ENCODE results near the gene MICB.

The MICB gene

DNA sequence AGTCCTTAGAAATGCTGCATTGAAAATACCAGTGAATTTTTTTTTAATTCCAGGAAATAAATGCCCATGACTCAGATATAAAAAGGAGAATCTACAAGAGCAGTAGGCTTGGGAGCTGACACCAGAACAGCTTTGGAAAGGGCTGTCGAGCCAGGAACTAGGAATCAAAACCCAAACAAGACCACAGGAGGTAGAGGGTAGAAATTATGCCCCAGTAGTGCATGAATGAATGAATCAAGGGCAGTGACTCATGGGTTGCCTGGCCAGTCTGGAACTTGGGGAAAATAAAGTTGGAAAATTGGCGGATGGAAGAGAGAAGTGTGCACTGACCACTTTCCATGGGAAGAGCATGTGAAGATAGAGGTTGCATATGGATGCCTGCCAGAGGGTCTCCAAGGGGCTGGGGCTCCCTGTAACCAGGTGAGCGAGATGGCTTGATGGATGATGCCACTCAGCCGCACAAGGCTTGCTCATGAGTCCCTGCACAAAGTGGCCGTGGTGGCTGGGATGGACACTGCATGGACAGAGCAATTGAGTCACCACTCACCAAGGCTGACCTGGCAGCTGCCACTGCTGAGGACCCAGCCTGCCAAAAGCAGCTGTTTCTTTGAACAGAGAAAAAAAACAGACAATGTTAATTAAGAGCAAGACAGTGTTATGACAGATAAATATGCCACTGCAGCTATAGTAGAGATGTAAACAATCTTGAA lies 15.7 kb downstream of the MICB start:
- peaks cover 1% of the 10 kb centered on the region for H3K4me1 Mint-ChIP-seq (ENCODE audit: low read depth)
- no peak overlapping the region for H3K27ac Mint-ChIP-seq
- no peaks in the 10 kb centered on the region for H3K9me3 Mint-ChIP-seq
- H3K4me3 Mint-ChIP-seq = no peak overlapping the region
- peaks cover 3% of the 10 kb centered on the region for H3K27me3 Mint-ChIP-seq (ENCODE audit: low read depth)
- peaks cover 15% of the 10 kb centered on the region for H3K36me3 Mint-ChIP-seq (ENCODE audit: low read depth)

DNA sequence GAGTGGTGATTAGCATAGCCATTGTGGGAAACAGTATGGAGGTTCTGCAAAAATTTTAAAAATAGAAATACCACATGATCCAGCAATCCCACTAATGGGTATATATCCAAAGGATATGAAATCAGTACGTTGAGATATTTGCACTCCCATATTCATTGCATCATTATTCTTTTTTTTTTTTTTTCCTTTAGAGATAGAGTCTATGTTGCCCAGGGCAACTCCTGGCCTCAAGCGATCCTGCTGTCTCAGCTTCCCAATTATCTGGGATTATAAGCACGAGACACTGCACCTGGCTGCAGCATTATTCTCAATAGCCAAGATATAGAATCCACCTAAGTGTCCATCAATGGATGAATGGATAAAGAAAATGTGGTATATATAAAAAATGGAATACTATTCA lies 23.9 kb downstream of the MICB start:
- Mint-ChIP-seq H3K4me3 (no peak overlapping the region), H3K9me3 (no peaks in the 10 kb centered on the region), H3K27me3 (ENCODE audit: low read depth) (peaks cover 29% of the 10 kb centered on the region), H3K27ac (no peak overlapping the region), H3K4me1 (ENCODE audit: low read depth) (peaks cover 1% of the 10 kb centered on the region), H3K36me3 (ENCODE audit: low read depth) (no peaks in the 10 kb centered on the region)

- peaks cover 9% of the 10 kb centered on the region for H3K36me3 Mint-ChIP-seq (ENCODE audit: low read depth)
- no peak overlapping the region for H3K27ac Mint-ChIP-seq
- H3K9me3 Mint-ChIP-seq = no peaks in the 10 kb centered on the region
- peaks cover 1% of the 10 kb centered on the region for H3K4me1 Mint-ChIP-seq (ENCODE audit: low read depth)
- H3K27me3 Mint-ChIP-seq (ENCODE audit: low read depth) = peaks cover 19% of the 10 kb centered on the region
- H3K4me3 Mint-ChIP-seq = no peak overlapping the region
These were observed 27.6 kb downstream of the MICB start for GRCh38 chr6:31525553-31525931.

GRCh38 chr6:31525932-31526591 lies 28.1 kb downstream of the MICB start:
- Mint-ChIP-seq H3K4me3 (no peak overlapping the region), H3K36me3 (ENCODE audit: low read depth) (peaks cover 12% of the 10 kb centered on the region), H3K9me3 (no peaks in the 10 kb centered on the region), H3K27me3 (ENCODE audit: low read depth) (peaks cover 16% of the 10 kb centered on the region), H3K4me1 (ENCODE audit: low read depth) (peaks cover 1% of the 10 kb centered on the region), H3K27ac (no peak overlapping the region)

DNA sequence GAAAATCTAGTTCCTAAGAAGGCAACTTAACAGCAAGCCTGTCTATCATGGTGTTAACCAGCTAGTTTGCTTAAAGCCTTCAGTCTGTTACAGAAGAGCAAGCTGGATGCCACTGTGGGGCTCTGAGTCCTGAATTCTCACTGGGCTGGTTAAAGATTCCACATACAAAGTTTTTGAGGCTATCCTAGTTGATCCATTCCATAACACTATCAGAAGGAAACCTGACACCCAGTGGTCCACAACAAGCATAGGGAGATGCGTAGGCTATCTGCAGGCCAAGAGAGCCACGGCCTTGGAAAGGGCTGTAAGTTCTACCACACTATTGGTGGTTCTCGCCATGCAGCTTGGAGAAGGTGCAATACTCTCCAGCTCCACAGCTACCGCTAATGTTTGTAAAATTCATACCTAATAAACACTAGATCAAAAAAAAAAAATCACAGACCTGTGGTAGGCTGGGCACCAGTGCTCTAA lies 30.4 kb downstream of the MICB start:
- Mint-ChIP-seq H3K9me3 (no peaks in the 10 kb centered on the region), H3K4me1 (ENCODE audit: low read depth) (peaks cover 5% of the 10 kb centered on the region), H3K4me3 (no peak overlapping the region), H3K36me3 (ENCODE audit: low read depth) (peaks cover 26% of the 10 kb centered on the region), H3K27me3 (ENCODE audit: low read depth) (no peaks in the 10 kb centered on the region), H3K27ac (no peak overlapping the region)

DNA sequence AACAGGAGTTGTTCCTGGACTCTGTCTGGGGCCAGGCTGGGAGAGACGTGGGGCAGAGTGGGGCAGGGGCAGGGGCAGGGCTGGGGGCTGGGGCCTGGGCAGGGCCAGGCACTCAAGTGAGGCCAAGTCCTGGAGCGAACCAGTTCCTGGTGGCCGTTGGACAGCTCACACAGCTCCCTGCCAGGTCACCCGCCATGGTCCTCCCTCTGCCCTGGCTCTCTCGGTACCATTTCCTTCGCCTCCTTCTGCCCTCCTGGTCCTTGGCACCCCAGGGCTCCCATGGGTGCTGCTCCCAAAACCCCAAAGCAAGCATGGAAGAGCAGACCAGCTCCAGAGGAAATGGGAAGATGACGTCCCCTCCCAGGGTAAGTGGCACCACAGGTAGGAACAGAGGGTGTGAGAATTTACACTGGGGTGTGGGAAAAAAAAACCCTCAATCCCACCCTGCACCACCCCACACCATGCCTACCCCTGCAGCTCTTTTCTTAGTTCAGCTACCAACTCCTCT lies 30.9 kb downstream of the MICB start, which contains the start of gene MCCD1:
Gene MCCD1 (plus strand): TSS at position 142 of the 508 bp plus-strand sequence. CDS start 53 bp downstream, at position 195.
- Mint-ChIP-seq H3K36me3 (ENCODE audit: low read depth) (peaks cover 29% of the 10 kb centered on the region), H3K4me1 (ENCODE audit: low read depth) (peaks cover 6% of the 10 kb centered on the region), H3K4me3 (no peak within 1 kb of the TSS), H3K9me3 (no peaks in the 10 kb centered on the region), H3K27ac (no peak within 1 kb of the TSS), H3K27me3 (ENCODE audit: low read depth) (no peaks in the 10 kb centered on the region)

GRCh38 chr6:31529329-31530150 lies 31.6 kb downstream of the MICB start:
- H3K27ac Mint-ChIP-seq = no peak overlapping the region
- H3K4me1 Mint-ChIP-seq (ENCODE audit: low read depth) = peaks cover 6% of the 10 kb centered on the region
- peaks cover 33% of the 10 kb centered on the region for H3K36me3 Mint-ChIP-seq (ENCODE audit: low read depth)
- H3K27me3 Mint-ChIP-seq (ENCODE audit: low read depth) = no peaks in the 10 kb centered on the region
- no peaks in the 10 kb centered on the region for H3K9me3 Mint-ChIP-seq
- no peak overlapping the region for H3K4me3 Mint-ChIP-seq

- Mint-ChIP-seq H3K4me3 (no peak overlapping the region), H3K27ac (no peak overlapping the region), H3K4me1 (ENCODE audit: low read depth) (peaks cover 9% of the 10 kb centered on the region), H3K27me3 (ENCODE audit: low read depth) (no peaks in the 10 kb centered on the region), H3K36me3 (ENCODE audit: low read depth) (peaks cover 44% of the 10 kb centered on the region), H3K9me3 (no peaks in the 10 kb centered on the region)
These were observed 32.7 kb downstream of the MICB start for GRCh38 chr6:31530659-31531058.

GRCh38 chr6:31531162-31531561 lies 33.2 kb downstream of the MICB start:
- H3K27me3 Mint-ChIP-seq (ENCODE audit: low read depth) = no peaks in the 10 kb centered on the region
- no peak overlapping the region for H3K4me3 Mint-ChIP-seq
- H3K27ac Mint-ChIP-seq = no peak overlapping the region

GRCh38 chr6:31531771-31532643 lies 34.1 kb downstream of the MICB start:
- Mint-ChIP-seq H3K27ac (no peak overlapping the region), H3K27me3 (ENCODE audit: low read depth) (no peaks in the 10 kb centered on the region), H3K9me3 (no peaks in the 10 kb centered on the region), H3K4me1 (ENCODE audit: low read depth) (peaks cover 16% of the 10 kb centered on the region), H3K36me3 (ENCODE audit: low read depth) (peaks cover 55% of the 10 kb centered on the region), H3K4me3 (no peak overlapping the region)

More at GRCh38 chr6:31531162-31531561, 33.2 kb downstream of the MICB start:
- peaks cover 49% of the 10 kb centered on the region for H3K36me3 Mint-ChIP-seq (ENCODE audit: low read depth)
- no peaks in the 10 kb centered on the region for H3K9me3 Mint-ChIP-seq
- H3K4me1 Mint-ChIP-seq (ENCODE audit: low read depth) = peaks cover 14% of the 10 kb centered on the region

- peak overlapping the region; percentile 20 for H3K27ac Mint-ChIP-seq
- no peaks in the 10 kb centered on the region for H3K9me3 Mint-ChIP-seq
- H3K36me3 Mint-ChIP-seq (ENCODE audit: low read depth) = peaks cover 58% of the 10 kb centered on the region
- no peaks in the 10 kb centered on the region for H3K27me3 Mint-ChIP-seq (ENCODE audit: low read depth)
- no peak overlapping the region for H3K4me3 Mint-ChIP-seq
- H3K4me1 Mint-ChIP-seq (ENCODE audit: low read depth) = peaks cover 16% of the 10 kb centered on the region
These were observed 34.9 kb downstream of the MICB start for GRCh38 chr6:31532644-31533454.

GRCh38 chr6:31533455-31533841 lies 35.5 kb downstream of the MICB start:
- Mint-ChIP-seq H3K4me3 (no peak overlapping the region), H3K27ac (no peak overlapping the region), H3K9me3 (no peaks in the 10 kb centered on the region), H3K4me1 (ENCODE audit: low read depth) (peaks cover 20% of the 10 kb centered on the region), H3K27me3 (ENCODE audit: low read depth) (no peaks in the 10 kb centered on the region), H3K36me3 (ENCODE audit: low read depth) (peaks cover 62% of the 10 kb centered on the region)

DNA sequence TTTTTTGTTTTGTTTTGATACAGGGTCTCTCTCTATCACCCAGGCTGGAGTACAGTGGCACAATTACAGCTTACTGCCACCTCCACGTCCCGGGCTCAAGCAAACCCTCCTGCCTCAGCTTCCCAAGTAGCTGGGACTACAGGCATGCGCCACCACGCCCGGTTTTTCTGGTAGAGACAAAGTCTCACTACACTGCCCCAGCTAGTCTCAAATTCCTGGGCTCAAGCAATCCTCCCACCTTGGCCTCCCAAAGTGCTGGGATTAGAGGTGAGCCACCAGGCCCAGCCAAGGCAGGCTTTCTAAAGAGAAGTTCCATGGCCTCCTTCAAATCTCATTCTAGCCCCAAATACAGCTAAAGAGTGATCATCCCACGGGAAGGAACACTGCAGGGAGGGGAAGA lies 36.1 kb downstream of the MICB start:
- Mint-ChIP-seq H3K27me3 (ENCODE audit: low read depth) (no peaks in the 10 kb centered on the region), H3K4me1 (ENCODE audit: low read depth) (peaks cover 25% of the 10 kb centered on the region), H3K9me3 (no peaks in the 10 kb centered on the region)

More for the DNA sequence above, 36.1 kb downstream of the MICB start:
- Mint-ChIP-seq H3K27ac (no peak overlapping the region), H3K36me3 (ENCODE audit: low read depth) (peaks cover 65% of the 10 kb centered on the region), H3K4me3 (no peak overlapping the region)

All from T-helper 1 cell treated with Interleukin-12 subunit alpha and Interleukin-12 subunit beta and Interleukin-4 antibody, amounts not matched to agents 30 μg/mL and 1 μg/mL, for 36 hours (primary cell).